Tibial nerve (tissue), 3 donors: ENCODE data around the gene PLA2G6.

Source experiments
- POLR2A ChIP-seq, 2 donors: fragments of 450-650 bp; IDR thresholded peaks; one replicate each; pipeline ENCODE4 v1.6.1; 2017; ENCODE audit warnings: antibody characterized with exemption in 2 of 2, mild to moderate bottlenecking in 2 of 2, moderate library complexity in 2 of 2
- TF ChIP-seq, protein P1 (sequence below), 5 experiments: fragments of 200-600 bp in 3 of 5; fragments of 450-650 bp in 2 of 5; sonication (generic) in 3 of 5; IDR thresholded peaks; one replicate each; pipeline ENCODE4 v1.5.1; 2016 to 2019; ENCODE audit warnings: antibody characterized with exemption in 5 of 5, mild to moderate bottlenecking in 3 of 5, moderate library complexity in 2 of 5

DNA sequence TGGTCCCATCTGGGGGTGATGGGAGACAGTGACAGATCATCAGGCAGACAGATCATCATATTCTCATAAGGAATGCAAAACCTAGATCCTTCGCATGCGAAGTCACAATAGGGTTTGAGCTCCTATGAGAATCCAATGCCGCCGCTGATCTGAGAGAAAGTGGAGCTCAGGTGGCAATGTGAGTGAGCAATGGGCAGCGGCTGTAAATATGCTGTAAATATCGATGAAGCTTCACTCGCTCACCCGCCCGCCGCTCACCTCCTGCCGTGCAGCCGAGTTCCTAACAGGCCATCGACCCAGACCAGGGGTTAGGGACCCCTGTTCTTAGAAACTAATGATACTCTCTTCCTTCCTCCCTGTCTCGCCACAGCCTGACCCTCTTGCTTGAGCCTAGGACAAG is 9.4 kb upstream of the PLA2G6 start:
- no peak for TF ChIP-seq POLR2A (IDR thresholded peaks at IDR 0.05)
- TF ChIP-seq, protein P1, sequence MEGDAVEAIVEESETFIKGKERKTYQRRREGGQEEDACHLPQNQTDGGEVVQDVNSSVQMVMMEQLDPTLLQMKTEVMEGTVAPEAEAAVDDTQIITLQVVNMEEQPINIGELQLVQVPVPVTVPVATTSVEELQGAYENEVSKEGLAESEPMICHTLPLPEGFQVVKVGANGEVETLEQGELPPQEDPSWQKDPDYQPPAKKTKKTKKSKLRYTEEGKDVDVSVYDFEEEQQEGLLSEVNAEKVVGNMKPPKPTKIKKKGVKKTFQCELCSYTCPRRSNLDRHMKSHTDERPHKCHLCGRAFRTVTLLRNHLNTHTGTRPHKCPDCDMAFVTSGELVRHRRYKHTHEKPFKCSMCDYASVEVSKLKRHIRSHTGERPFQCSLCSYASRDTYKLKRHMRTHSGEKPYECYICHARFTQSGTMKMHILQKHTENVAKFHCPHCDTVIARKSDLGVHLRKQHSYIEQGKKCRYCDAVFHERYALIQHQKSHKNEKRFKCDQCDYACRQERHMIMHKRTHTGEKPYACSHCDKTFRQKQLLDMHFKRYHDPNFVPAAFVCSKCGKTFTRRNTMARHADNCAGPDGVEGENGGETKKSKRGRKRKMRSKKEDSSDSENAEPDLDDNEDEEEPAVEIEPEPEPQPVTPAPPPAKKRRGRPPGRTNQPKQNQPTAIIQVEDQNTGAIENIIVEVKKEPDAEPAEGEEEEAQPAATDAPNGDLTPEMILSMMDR (IDR thresholded peaks at IDR 0.05) = no peak
